Mammary epithelial cell (primary cell): ENCODE results near the gene SELENOO.

Experiments
- CTCF ChIP-seq, 2 donors: IDR thresholded peaks in 1 of 2; conservative IDR thresholded peaks in 1 of 2; 2 replicates each; pipeline ENCODE4 v1.5.1; 2011 to 2012; ENCODE audit warnings: inconsistent platforms in 2 of 2, low read length in 2 of 2, mild to moderate bottlenecking in 2 of 2, control low read depth in 1 of 2, low read depth in 1 of 2; ENCODE audit not compliant: insufficient read depth in 1 of 2; ENCODE audit errors: extremely low read depth in 1 of 2
- EZH2 ChIP-seq: IDR thresholded peaks from 2 replicates; pipeline ENCODE4 v1.6.1; 2012; ENCODE audit warnings: low read length, inconsistent platforms, borderline replicate concordance

- TF ChIP-seq CTCF (conservative IDR thresholded peaks at IDR 0.05 in 1 of 2, IDR thresholded peaks at IDR 0.05 in 1 of 2; ENCODE audit: extremely low read depth in 1 of 2, insufficient read depth in 1 of 2, low read depth in 1 of 2, low read length in 2 of 2): no peak
- TF ChIP-seq EZH2: no peak
Measured at GRCh38 chr22:50169181-50169759, 31.5 kb upstream of the SELENOO start.
